GM12801 (cell line): ENCODE measurements around the gene TMEM62.

Source experiments
- CTCF ChIP-seq: IDR thresholded peaks from one replicate; pipeline ENCODE4 v1.5.1; 2011; ENCODE audit warnings: control low read depth; ENCODE audit not compliant: insufficient read length; ENCODE audit errors: extremely low read depth

TMEM62 gene

GRCh38 chr15:43198992-43199391 lies 65.6 kb downstream of the TMEM62 start:
- no peak for TF ChIP-seq CTCF

- no peak for TF ChIP-seq CTCF
These were observed 66.6 kb downstream of the TMEM62 start for GRCh38 chr15:43199945-43200488.

- TF ChIP-seq CTCF: no peak
These were observed 70.9 kb downstream of the TMEM62 start for GRCh38 chr15:43204016-43204901.

GRCh38 chr15:43206054-43206453 lies 72.7 kb downstream of the TMEM62 start:
- no peak for TF ChIP-seq CTCF

- TF ChIP-seq CTCF: no peak
These were observed 73.6 kb downstream of the TMEM62 start for GRCh38 chr15:43207024-43207423.

GRCh38 chr15:43208052-43209002 lies 74.9 kb downstream of the TMEM62 start:
- TF ChIP-seq CTCF: no peak

GRCh38 chr15:43209059-43209824 lies 75.9 kb downstream of the TMEM62 start:
- TF ChIP-seq CTCF: no peak
